AG08396 (cell line): ENCODE data around the gene DCAF8.
"Not testable (repeated sequence)": the region's sequence is repeated elsewhere in the genome, so short reads cannot be mapped to it uniquely, and the experiment has no call there.

ENCODE experiments used
- DNase-seq: peaks from one replicate; pipeline ENCODE4 v3.0.0; 2012; ENCODE audit warnings: low spot score, mixed read lengths

The DCAF8 gene

DNA sequence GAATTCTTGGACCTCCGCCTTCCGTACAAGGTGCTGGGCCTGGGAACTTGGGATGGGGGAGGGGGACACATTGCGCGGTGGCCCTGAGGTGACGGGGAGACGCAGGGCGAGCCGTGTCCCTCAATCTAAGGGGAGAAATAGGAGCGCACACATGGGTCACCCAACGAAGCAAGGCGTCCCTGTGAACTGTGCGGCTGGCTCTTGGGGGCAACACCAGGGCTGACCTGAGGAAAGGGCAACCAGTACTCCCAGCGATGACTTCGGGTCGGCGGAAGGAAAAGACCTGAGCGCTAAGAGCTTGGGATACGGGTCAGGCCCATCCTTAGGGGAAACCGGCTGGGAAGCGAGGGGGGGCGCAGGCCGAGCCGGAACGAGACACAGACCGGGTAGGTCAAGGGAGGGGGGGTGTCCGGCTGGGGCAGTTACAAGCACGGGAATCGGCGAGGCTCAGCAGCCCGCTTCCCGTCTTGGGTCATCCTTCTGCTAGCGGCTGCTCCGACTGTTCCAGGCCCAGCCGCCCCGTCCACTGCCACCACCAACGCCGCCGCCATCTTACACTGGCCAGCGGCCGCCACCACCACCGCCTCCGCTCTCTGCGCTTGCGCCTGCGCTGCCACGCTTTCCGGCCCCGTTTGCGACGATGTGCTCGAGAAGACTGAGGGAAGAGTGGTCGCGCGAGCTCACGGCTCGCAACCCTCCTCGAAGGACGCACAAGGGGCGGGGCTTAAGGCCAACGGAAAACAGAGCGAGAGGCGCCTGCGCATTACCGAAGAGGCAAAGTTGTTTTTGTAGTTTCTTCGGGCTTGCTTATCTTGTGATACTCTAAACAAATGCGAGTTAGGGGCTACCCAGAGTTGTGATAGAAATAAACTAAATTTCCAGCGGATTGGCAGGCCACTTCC, at the start of gene DCAF8:
TSS of gene DCAF8 (minus strand) at position 657 of the 902 bp plus-strand sequence. CDS start 18,541 bp downstream, outside the sequence.
- peak; percentile 95 for DNase-seq

- DNase-seq, result no peak
Measured at GRCh38 chr1:160309571-160309970, 47.2 kb upstream of the DCAF8 start.

GRCh38 chr1:160309185-160309557, 46.8 kb upstream of the DCAF8 start:
- peak; percentile 17 for DNase-seq

DNA sequence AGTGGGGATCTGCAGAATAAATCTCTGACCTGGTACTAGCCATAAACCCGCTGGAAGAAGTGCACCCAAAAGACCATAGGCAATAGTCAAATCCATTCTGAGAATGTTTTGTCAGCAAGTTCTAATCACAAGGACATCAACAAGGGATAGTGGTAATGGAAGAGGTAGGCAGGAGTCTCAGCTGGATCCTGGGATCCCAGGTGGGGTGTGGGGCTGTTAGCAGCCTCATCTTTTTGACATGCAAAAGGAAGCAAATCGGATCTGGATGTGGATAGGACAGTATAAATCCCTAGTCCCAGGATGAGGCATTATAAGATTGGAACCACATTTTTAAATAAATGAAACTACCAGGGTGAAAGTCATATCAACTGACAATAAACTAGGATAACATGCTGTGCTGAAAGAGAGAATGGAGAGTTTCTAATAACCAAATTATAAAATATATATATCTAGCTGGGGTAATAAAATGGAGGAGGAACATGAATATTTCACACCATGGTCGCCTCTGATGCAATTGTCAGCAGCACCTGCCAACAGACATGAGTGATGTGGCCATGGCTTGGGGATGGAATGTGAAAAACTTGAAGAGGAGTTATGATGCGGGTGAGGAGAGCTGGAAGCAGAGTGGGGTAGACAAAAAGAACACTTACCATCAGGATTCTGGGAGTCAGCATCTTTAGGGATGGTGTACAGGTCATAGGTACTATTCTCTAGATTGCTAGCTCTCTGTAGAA, 46.3 kb upstream of the DCAF8 start:
- DNase-seq, result no peak

DNA sequence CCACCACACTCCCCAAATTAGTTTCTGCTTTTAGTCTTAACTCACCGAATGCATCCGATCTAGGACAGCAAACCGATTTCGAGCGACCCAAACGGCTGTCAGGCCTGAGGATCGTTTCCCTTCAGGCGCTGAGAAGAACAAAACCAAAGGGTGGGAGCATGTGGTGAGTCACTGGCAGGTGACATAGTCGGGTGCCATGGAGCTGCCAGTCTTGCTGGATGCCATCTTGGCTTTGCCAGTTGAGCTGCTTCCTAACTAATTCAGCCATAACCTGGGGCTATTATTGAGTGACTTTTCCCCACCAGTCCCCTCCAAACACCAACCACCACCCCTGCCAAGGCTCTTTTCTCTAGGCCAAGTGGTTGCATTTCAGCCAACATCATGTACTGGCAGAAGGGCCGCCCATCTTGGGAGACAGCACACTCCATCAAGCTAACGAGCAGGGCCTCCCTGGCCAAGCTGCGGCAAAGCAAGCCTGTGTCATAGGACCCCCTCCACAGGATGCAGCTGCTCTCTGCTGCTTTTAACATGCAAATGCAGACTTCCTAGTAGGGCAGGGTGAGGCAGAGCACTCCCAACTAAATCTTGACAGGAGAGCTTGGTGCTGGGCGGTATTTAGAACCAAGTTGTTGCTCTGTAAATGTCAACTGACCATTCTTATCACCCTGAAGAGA, 44.9 kb upstream of the DCAF8 start:
- no peak for DNase-seq

GRCh38 chr1:160300173-160300572, 37.8 kb upstream of the DCAF8 start:
- DNase-seq, result no peak

GRCh38 chr1:160296036-160296435, 33.7 kb upstream of the DCAF8 start:
- no peak for DNase-seq

DNA sequence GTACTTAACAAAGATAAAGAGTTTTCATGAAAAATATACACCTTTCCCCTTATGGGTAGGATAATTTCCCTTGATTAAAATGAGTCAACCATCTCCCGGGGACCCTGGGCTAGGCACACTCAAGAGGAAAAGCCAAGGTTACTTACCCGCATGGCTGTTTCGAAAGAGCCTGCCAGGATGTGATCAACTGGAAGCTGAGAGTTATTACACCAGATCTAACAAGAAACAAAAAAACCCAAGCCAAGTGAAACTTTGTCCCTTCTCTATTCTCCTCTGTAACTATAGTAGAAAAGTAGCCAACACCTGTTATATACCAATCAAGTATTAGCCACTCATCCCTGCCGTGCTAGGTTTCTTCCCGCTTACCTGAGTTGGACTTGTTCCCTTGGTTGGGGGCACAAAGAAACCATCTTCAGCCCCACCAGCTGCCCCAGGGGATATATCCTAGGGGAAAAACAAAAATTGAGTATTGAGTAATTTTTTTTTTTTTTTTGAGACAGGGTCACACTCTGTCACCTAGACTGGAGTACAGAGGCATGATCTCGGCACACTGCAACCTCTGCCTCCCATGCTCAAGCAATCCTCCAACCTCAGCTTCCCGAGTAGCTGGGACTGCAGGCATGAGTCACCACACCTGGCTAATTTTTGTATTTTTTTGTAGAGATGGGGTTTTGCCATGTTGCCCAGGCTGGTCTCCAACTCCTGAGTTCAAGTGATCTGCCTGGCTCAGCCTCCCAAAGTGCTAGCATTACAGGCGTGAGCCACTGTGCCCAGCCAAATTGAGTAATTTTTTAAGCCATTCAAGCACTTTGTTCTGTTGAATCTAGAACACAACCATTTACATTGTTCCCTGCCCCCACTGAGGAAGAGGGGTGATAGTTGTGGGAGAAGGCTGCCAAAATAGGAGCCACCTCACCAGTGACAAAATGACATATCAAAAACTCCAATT, 30.9 kb upstream of the DCAF8 start:
- DNase-seq, result no peak

- DNase-seq, result peak; percentile 50
Measured at GRCh38 chr1:160291248-160292220, 29.2 kb upstream of the DCAF8 start.

DNA sequence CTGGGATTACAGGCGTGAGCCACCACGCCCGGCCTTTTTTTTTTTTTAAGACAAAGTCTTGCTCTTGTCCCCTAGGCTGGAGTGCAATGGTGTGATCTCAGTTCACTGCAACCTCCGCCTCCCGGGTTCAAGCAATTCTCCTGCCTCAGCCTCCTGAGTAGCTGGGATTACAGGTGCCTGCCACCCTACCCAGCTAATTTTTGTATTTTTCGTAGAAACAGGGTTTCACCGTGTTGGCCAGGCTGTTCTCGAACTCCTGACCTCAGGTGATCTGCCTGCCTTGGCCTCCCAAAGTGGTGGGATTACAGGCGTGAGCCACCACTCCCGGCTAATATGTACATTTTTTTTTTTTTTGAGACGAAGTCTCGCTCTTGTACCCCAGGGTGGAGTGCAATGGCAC, 25.4 kb upstream of the DCAF8 start:
- not testable (repeated sequence) for DNase-seq

DNA sequence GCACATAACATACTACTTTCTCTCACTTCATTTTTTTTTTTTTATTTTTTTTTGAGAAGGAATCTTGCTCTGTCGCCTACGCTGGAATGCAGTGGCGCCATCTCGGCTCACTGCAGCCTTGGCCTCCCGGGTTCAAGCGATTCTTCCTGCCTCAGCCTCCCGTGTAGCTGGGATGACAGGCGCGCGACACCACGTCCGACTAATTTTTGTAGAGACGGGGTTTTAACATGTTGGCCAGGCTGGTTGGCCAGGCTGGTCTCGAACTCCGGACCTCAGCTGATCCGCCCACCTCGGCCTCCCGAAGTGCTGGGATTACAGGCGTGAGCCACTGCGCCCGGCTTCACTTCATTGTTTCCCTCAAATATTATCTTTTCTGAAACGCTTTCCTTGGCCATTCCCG, 23.2 kb upstream of the DCAF8 start:
- DNase-seq, result no peak

GRCh38 chr1:160284782-160285344, 22.5 kb upstream of the DCAF8 start, which contains the start of gene PEX19:
TSS of gene PEX19 (minus strand) at chr1:160285133. CDS start at chr1:160285124, 9 bp downstream.
- peak; percentile 95 for DNase-seq

GRCh38 chr1:160284220-160284781, 22.0 kb upstream of the DCAF8 start:
- peak; percentile 64 for DNase-seq

- no peak for DNase-seq
Measured at GRCh38 chr1:160282807-160283206, 20.5 kb upstream of the DCAF8 start.

- DNase-seq, result no peak
Measured at GRCh38 chr1:160277987-160278386, 15.6 kb upstream of the DCAF8 start.

DNA sequence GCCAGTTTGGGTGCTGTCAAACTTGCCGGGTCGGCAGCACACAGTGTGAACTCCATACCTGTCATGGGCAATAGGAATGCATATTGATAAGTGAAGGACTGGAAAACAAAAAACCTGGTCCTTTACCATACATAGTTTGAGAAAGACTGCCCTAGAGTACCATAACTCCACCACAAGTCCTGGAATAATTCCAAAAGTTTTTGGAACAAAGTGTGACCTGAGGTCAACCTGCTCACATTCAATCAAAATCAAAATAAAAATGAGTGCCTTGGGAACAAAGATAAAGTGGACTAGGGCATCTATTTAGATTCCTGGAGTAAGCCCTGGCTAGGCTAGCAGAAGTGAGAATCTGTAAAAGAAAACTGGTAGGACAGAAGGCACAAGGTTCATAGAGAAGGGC, 15.0 kb upstream of the DCAF8 start:
- DNase-seq, result no peak

DNA sequence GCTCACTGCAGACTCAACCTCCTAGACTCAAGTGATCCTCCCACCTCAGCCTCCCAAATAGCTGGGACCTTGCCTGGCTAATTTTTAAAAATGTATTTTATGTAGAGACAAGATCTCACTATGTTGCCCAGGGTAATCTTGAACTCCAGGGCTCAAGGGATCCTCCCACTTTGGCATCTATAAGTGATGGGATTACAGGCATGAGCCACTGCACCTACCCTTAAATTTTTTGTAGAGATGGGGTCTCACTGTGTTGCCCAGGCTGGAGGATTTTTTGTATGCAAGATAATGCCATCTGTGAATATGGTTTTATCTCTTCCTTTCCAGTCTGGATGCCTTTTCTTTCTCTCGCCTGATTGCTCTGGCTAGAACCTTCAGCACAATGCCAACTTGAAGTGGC, 8.7 kb upstream of the DCAF8 start:
- DNase-seq, result no peak

DNA sequence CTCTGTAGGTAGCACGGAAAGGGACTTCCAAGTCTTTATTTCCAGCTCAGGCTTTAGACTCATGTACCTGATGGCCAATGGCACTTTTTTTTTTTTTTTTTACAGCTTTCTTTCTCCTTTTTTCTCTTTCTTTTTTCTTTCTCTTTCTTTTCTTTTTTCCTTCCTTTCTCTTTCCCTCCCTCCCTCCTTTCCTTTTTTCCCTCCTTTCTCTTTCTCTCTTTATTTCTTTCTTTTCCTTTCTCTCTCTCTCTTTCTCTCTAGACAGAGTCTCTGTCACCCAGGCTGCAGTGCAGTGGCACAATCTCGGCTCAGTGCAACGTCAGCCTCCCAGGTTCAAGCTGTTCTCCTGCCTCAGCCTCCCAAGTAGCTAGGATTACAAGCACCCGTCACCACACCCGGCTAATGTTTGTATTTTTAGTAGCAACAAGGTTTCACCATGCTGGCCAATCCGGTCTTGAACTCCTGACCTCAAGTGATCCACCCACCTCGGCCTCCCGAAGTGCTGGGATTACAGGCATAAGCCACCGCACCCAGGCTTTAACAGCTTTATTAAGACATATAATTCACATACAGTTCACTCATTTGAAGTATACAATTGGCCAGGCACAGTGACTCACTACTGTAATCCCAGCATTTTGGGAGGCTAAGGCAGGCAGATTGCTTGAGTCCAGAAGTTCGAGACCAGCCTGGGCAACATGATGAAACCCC, 5.1 kb upstream of the DCAF8 start:
- no peak for DNase-seq

DNA sequence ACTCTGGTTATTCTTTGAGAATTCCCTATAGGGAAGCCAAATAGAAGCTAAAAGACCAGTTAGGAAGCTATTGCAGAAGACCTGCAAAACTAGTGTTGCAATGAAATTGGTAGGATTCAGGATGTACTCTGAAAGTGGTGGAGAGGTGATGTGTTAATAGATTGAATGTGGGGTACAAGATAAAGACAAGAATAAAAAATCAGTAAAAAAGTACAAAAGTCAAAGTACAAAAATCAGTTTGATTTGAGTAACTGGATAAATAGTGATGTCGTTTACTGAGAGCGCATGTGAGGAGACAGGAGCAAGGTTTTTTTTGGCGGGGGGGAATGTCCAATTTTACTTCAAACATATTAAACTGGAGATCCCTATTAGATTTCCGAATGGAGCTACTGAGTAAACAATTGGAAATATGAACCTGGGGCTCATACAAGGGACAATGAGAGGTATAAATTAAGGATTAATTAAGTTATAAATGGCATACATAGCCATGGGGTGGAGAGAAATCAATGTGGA, 2.5 kb upstream of the DCAF8 start:
- no peak for DNase-seq
